ENCODE data around the gene VCL. TPM values are rescaled to one million over a fixed set of nuclear protein-coding genes. Genes with fewer than 3 reads are reported as not detected.

The VCL gene
- total and polyA plus RNA-seq, 4 donors: 4.3 to 37.8 (median 17.3) TPM

DNA sequence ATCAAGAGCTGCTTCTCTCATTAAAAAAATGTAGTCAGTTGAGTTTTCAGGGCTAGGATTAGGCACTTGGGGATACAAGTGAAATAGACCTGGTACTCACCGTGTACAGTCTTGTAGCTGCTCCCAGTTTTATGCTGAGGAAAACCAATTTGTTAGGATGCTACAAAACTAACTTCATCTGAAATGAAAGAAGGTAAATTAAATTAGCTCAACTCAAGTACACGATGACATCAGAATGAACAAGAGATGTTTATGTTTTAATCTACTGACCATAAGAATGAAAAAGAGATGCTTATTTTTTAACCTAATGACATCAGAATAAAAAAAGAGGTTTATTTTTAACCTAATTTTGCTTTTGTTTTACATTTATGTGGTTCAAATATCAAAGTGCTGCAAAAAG is 79.0 kb downstream of the VCL start:
- H3K9me3 ChIP-seq (ENCODE audit: control insufficient read depth in 4 of 4, low read length in 3 of 4): no peaks in the 10 kb centered on the region
- TF ChIP-seq FOXA2 (IDR thresholded peaks at IDR 0.05) (no peak), RXRA (IDR thresholded peaks at IDR 0.05) (no peak), YY1 (IDR thresholded peaks at IDR 0.05) (no peak), GABPA (IDR thresholded peaks at IDR 0.05 in 1 of 2, conservative IDR thresholded peaks at IDR 0.05 in 1 of 2) (no peak), SP1 (IDR thresholded peaks at IDR 0.05) (no peak), FOXA1 (IDR thresholded peaks at IDR 0.05) (no peak), CTCF (IDR thresholded peaks at IDR 0.05; ENCODE audit: low read depth, low read length, missing input control) (no peak), HNF4A (conservative IDR thresholded peaks at IDR 0.05) (no peak), RAD21 (IDR thresholded peaks at IDR 0.05) (no peak), TAF1 (conservative IDR thresholded peaks at IDR 0.05) (no peak), HNF4G (IDR thresholded peaks at IDR 0.05) (no peak)
- TF ChIP-seq, protein P1, sequence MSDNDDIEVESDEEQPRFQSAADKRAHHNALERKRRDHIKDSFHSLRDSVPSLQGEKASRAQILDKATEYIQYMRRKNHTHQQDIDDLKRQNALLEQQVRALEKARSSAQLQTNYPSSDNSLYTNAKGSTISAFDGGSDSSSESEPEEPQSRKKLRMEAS (IDR thresholded peaks at IDR 0.05): no peak
- TF ChIP-seq, protein P2, sequence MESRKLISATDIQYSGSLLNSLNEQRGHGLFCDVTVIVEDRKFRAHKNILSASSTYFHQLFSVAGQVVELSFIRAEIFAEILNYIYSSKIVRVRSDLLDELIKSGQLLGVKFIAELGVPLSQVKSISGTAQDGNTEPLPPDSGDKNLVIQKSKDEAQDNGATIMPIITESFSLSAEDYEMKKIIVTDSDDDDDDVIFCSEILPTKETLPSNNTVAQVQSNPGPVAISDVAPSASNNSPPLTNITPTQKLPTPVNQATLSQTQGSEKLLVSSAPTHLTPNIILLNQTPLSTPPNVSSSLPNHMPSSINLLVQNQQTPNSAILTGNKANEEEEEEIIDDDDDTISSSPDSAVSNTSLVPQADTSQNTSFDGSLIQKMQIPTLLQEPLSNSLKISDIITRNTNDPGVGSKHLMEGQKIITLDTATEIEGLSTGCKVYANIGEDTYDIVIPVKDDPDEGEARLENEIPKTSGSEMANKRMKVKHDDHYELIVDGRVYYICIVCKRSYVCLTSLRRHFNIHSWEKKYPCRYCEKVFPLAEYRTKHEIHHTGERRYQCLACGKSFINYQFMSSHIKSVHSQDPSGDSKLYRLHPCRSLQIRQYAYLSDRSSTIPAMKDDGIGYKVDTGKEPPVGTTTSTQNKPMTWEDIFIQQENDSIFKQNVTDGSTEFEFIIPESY (IDR thresholded peaks at IDR 0.05): no peak
- TF ChIP-seq, protein P3, sequence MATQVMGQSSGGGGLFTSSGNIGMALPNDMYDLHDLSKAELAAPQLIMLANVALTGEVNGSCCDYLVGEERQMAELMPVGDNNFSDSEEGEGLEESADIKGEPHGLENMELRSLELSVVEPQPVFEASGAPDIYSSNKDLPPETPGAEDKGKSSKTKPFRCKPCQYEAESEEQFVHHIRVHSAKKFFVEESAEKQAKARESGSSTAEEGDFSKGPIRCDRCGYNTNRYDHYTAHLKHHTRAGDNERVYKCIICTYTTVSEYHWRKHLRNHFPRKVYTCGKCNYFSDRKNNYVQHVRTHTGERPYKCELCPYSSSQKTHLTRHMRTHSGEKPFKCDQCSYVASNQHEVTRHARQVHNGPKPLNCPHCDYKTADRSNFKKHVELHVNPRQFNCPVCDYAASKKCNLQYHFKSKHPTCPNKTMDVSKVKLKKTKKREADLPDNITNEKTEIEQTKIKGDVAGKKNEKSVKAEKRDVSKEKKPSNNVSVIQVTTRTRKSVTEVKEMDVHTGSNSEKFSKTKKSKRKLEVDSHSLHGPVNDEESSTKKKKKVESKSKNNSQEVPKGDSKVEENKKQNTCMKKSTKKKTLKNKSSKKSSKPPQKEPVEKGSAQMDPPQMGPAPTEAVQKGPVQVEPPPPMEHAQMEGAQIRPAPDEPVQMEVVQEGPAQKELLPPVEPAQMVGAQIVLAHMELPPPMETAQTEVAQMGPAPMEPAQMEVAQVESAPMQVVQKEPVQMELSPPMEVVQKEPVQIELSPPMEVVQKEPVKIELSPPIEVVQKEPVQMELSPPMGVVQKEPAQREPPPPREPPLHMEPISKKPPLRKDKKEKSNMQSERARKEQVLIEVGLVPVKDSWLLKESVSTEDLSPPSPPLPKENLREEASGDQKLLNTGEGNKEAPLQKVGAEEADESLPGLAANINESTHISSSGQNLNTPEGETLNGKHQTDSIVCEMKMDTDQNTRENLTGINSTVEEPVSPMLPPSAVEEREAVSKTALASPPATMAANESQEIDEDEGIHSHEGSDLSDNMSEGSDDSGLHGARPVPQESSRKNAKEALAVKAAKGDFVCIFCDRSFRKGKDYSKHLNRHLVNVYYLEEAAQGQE (IDR thresholded peaks at IDR 0.05): no peak
- TF ChIP-seq, protein P4, sequence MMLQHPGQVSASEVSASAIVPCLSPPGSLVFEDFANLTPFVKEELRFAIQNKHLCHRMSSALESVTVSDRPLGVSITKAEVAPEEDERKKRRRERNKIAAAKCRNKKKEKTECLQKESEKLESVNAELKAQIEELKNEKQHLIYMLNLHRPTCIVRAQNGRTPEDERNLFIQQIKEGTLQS (IDR thresholded peaks at IDR 0.05): no peak
- no peaks in the 10 kb centered on the region for H3K27me3 ChIP-seq (ENCODE audit: control insufficient read depth in 4 of 4, insufficient read depth in 4 of 4, low read length in 3 of 4)
- DNase-seq (ENCODE audit: low spot score): no peak
- no peak overlapping the region for H3K4me3 ChIP-seq (ENCODE audit: low read depth in 1 of 3, low read length in 3 of 3)
- H3K9ac ChIP-seq (ENCODE audit: low read depth in 1 of 2, low read length in 2 of 2): no peak overlapping the region
- peaks cover 0 to 11% (median 4%) of the 10 kb centered on the region in 4 donors for H3K36me3 ChIP-seq (ENCODE audit: control insufficient read depth in 4 of 4, insufficient read depth in 3 of 4, low read depth in 1 of 4, low read length in 3 of 4)
- peaks cover under 1 to 11% (median 9%) of the 10 kb centered on the region in 4 donors for H3K4me1 ChIP-seq (ENCODE audit: control insufficient read depth in 4 of 4, insufficient read depth in 4 of 4, low read length in 3 of 4)
- 95% methylated on average over 2 of the region's 2 CpGs for WGBS
- no peak overlapping the region for H3K27ac ChIP-seq (ENCODE audit: low read depth in 1 of 2, low read length in 2 of 2)

- H3K27me3 ChIP-seq (ENCODE audit: control insufficient read depth in 4 of 4, insufficient read depth in 4 of 4, low read length in 3 of 4): no peaks in the 10 kb centered on the region
- peaks cover 2 to 16% (median 13%) of the 10 kb centered on the region in 4 donors for H3K4me1 ChIP-seq (ENCODE audit: control insufficient read depth in 4 of 4, insufficient read depth in 4 of 4, low read length in 3 of 4)
- peaks cover 0 to 11% (median 4%) of the 10 kb centered on the region in 4 donors for H3K36me3 ChIP-seq (ENCODE audit: control insufficient read depth in 4 of 4, insufficient read depth in 3 of 4, low read depth in 1 of 4, low read length in 3 of 4)
- 96% methylated on average over 4 of the region's 4 CpGs for WGBS
- H3K27ac ChIP-seq (ENCODE audit: low read depth in 1 of 2, low read length in 2 of 2): no peak overlapping the region
- TF ChIP-seq, protein P4 (IDR thresholded peaks at IDR 0.05): no peak
- TF ChIP-seq JUND (IDR thresholded peaks at IDR 0.05) (no peak), EGR1 (IDR thresholded peaks at IDR 0.05; ENCODE audit: low read depth in 2 of 2) (no peak), NR2F2 (IDR thresholded peaks at IDR 0.05) (no peak), GABPA (IDR thresholded peaks at IDR 0.05 in 1 of 2, conservative IDR thresholded peaks at IDR 0.05 in 1 of 2) (no peak), HNF4G (IDR thresholded peaks at IDR 0.05) (no peak)
- H3K9me3 ChIP-seq (ENCODE audit: control insufficient read depth in 4 of 4, low read length in 3 of 4): no peaks in the 10 kb centered on the region
- H3K9ac ChIP-seq (ENCODE audit: low read depth in 1 of 2, low read length in 2 of 2): no peak overlapping the region
- no peak for DNase-seq (ENCODE audit: low spot score)
- no peak overlapping the region for H3K4me3 ChIP-seq (ENCODE audit: low read depth in 1 of 3, low read length in 3 of 3)
These were observed 79.5 kb downstream of the VCL start for GRCh38 chr10:74077416-74077815.
